K562 (cell line): ENCODE results near the gene FAM199X.

Experiments
- MTA3 ChIP-seq: fragments of 450-650 bp; formaldehyde crosslinking; IDR thresholded peaks from 2 replicates; pipeline ENCODE4 v1.6.1; 2017; ENCODE audit warnings: mild to moderate bottlenecking, borderline replicate concordance
- POU5F1 ChIP-seq: fragments of 150-350 bp; IDR thresholded peaks from 2 replicates; pipeline ENCODE4 v1.6.1; 2014; ENCODE audit warnings: borderline replicate concordance, low read length, low read depth, mild to moderate bottlenecking; ENCODE audit not compliant: partially characterized antibody
- ZNF589 ChIP-seq: fragments of 200-800 bp; sonication (Bioruptor generic); IDR thresholded peaks from 2 replicates; pipeline ENCODE4 v1.6.1; 2016; ENCODE audit warnings: low read depth, missing genetic modification characterization, missing compliant biosample characterization
- TF ChIP-seq, protein P1 (sequence below), 3 experiments: IDR thresholded peaks in 2 of 3; conservative IDR thresholded peaks in 1 of 3; 2 replicates each; pipeline ENCODE4 v1.5.1; 2011 to 2012; ENCODE audit warnings: low read length in 3 of 3, mild to moderate bottlenecking in 3 of 3, control low read depth in 2 of 3, improper control_type of control experiment in 1 of 3, inconsistent platforms in 1 of 3, low read depth in 1 of 3, mixed read lengths in 1 of 3, moderate library complexity in 1 of 3; ENCODE audit not compliant: insufficient read depth in 2 of 3
- TF ChIP-seq, protein P2 (sequence below), 2 experiments: fragments of 450-650 bp; formaldehyde crosslinking in 1 of 2; IDR thresholded peaks; 2 replicates each; pipeline versions ENCODE4 v1.4.0 to v1.6.1; 2014 to 2020; ENCODE audit warnings: mild to moderate bottlenecking in 2 of 2, borderline replicate concordance in 1 of 2, low read depth in 1 of 2

DNA sequence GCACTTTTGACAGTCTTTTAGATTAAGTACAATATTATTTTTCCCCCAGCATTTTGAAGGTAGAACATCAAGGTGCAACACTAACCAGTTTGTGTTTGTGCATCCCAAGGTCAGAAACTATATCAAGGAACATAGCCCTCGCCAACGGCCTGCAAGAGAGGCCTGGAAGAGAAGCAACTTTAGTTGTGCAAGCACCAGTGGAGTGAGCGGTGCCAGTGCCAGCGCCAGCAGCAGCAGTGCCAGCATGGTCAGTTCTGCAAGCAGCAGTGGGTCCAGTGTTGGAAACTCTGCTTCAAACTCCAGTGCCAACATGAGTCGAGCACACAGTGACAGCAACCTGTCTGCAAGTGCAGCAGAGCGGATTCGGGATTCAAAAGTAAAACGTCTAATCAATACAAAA, 21.7 kb downstream of the FAM199X start:
- TF ChIP-seq POU5F1 (no peak), ZNF589 (CRISPR knock-in tag) (no peak), MTA3 (no peak)
- TF ChIP-seq, protein P1, sequence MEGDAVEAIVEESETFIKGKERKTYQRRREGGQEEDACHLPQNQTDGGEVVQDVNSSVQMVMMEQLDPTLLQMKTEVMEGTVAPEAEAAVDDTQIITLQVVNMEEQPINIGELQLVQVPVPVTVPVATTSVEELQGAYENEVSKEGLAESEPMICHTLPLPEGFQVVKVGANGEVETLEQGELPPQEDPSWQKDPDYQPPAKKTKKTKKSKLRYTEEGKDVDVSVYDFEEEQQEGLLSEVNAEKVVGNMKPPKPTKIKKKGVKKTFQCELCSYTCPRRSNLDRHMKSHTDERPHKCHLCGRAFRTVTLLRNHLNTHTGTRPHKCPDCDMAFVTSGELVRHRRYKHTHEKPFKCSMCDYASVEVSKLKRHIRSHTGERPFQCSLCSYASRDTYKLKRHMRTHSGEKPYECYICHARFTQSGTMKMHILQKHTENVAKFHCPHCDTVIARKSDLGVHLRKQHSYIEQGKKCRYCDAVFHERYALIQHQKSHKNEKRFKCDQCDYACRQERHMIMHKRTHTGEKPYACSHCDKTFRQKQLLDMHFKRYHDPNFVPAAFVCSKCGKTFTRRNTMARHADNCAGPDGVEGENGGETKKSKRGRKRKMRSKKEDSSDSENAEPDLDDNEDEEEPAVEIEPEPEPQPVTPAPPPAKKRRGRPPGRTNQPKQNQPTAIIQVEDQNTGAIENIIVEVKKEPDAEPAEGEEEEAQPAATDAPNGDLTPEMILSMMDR (IDR thresholded peaks at IDR 0.05 in 2 of 3, conservative IDR thresholded peaks at IDR 0.05 in 1 of 3; ENCODE audit: insufficient read depth in 2 of 3, low read depth in 1 of 3, low read length in 3 of 3): no peak
- TF ChIP-seq, protein P2, sequence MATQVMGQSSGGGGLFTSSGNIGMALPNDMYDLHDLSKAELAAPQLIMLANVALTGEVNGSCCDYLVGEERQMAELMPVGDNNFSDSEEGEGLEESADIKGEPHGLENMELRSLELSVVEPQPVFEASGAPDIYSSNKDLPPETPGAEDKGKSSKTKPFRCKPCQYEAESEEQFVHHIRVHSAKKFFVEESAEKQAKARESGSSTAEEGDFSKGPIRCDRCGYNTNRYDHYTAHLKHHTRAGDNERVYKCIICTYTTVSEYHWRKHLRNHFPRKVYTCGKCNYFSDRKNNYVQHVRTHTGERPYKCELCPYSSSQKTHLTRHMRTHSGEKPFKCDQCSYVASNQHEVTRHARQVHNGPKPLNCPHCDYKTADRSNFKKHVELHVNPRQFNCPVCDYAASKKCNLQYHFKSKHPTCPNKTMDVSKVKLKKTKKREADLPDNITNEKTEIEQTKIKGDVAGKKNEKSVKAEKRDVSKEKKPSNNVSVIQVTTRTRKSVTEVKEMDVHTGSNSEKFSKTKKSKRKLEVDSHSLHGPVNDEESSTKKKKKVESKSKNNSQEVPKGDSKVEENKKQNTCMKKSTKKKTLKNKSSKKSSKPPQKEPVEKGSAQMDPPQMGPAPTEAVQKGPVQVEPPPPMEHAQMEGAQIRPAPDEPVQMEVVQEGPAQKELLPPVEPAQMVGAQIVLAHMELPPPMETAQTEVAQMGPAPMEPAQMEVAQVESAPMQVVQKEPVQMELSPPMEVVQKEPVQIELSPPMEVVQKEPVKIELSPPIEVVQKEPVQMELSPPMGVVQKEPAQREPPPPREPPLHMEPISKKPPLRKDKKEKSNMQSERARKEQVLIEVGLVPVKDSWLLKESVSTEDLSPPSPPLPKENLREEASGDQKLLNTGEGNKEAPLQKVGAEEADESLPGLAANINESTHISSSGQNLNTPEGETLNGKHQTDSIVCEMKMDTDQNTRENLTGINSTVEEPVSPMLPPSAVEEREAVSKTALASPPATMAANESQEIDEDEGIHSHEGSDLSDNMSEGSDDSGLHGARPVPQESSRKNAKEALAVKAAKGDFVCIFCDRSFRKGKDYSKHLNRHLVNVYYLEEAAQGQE (IDR thresholded peaks at IDR 0.05; ENCODE audit: borderline replicate concordance): no peak
- TF ChIP-seq, protein P2 (CRISPR knock-in tag; IDR thresholded peaks at IDR 0.05; ENCODE audit: low read depth): no peak
